NB4 (cell line): ENCODE measurements around the gene RFTN1.

Experiments used
- DNase-seq: peaks from one replicate; pipeline ENCODE4 v3.0.0; 2010; ENCODE audit warnings: low read depth
- H3K4me3 ChIP-seq: one replicate; pipeline ENCODE4 v1.5.1; 2011; ENCODE audit warnings: mild to moderate bottlenecking, low read depth, low read length, moderate library complexity
- CTCF ChIP-seq: IDR thresholded peaks from one replicate; pipeline ENCODE4 v1.5.1; 2012; ENCODE audit warnings: low read depth, low read length
- MYC ChIP-seq: IDR thresholded peaks from 2 replicates; pipeline ENCODE4 v1.6.1; 2011; ENCODE audit warnings: low read depth, low read length
- POLR2A ChIP-seq: IDR thresholded peaks from 2 replicates; pipeline ENCODE4 v1.6.1; 2011; ENCODE audit warnings: mild to moderate bottlenecking; ENCODE audit not compliant: insufficient read length; ENCODE audit errors: extremely low read depth
- TF ChIP-seq, protein P1 (sequence below): IDR thresholded peaks from 2 replicates; pipeline ENCODE4 v1.6.1; 2011; ENCODE audit warnings: low read depth, low read length

The RFTN1 gene

DNA sequence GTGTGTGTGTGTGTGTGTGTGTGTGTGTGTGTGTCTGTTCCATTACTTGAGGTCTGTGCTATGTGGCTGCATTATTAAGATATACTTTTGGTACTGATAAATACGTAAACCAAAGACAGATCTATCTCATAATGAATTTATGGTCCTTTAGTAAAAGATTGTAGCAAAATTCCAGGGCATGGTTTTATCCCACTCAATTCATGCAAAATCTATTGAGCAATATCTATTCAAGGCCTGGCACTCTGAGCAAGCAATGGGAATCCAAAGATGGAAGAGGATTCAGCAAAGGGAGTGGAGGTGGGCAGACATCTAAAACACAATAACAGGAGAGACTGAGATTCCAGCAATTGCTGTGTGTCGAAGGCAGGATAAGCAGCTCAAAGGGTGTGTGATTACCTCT lies 86.8 kb downstream of the RFTN1 start:
- H3K4me3 ChIP-seq: no peak overlapping the region
- no peak for DNase-seq
- TF ChIP-seq, protein P1, sequence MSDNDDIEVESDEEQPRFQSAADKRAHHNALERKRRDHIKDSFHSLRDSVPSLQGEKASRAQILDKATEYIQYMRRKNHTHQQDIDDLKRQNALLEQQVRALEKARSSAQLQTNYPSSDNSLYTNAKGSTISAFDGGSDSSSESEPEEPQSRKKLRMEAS: no peak
- TF ChIP-seq MYC (no peak), CTCF (no peak), POLR2A (no peak)

- H3K4me3 ChIP-seq: no peak overlapping the region
- DNase-seq: no peak
- TF ChIP-seq, protein P1: no peak
- TF ChIP-seq POLR2A: no peak
- TF ChIP-seq MYC: no peak
- TF ChIP-seq CTCF: no peak
These were observed 87.5 kb downstream of the RFTN1 start for GRCh38 chr3:16426029-16426400.

DNA sequence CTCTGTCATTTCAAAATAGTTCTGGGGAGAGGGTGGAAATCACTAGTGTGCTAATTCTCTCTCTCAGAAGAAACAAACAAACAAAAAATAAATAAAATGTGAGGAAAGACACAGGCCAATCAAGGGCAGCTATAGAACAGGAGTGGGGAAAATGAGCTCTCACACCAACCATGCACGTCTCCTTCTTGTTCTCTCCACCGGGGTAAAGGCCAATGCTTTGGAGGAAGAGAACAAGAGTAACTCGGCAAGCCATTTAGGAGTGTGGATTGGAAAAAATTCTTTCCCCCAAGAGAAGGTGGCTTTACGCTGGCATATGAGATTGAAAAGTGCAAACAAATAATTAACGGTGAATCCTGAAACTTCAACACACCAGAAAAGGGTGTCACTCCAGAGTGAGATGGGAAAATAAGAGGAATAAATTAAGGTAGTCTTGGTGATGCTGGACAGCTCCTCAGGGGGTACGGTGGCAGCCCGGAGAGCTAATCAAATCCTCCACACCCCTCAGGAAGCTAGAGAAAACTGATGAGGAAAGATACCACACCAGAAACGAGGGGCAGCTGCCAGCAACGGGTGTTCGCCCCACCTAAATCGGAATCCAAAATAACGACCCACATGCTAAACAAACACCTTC lies 88.0 kb downstream of the RFTN1 start:
- H3K4me3 ChIP-seq: no peak overlapping the region
- TF ChIP-seq MYC: no peak
- TF ChIP-seq POLR2A: no peak
- no peak for TF ChIP-seq CTCF
- no peak for DNase-seq

DNA sequence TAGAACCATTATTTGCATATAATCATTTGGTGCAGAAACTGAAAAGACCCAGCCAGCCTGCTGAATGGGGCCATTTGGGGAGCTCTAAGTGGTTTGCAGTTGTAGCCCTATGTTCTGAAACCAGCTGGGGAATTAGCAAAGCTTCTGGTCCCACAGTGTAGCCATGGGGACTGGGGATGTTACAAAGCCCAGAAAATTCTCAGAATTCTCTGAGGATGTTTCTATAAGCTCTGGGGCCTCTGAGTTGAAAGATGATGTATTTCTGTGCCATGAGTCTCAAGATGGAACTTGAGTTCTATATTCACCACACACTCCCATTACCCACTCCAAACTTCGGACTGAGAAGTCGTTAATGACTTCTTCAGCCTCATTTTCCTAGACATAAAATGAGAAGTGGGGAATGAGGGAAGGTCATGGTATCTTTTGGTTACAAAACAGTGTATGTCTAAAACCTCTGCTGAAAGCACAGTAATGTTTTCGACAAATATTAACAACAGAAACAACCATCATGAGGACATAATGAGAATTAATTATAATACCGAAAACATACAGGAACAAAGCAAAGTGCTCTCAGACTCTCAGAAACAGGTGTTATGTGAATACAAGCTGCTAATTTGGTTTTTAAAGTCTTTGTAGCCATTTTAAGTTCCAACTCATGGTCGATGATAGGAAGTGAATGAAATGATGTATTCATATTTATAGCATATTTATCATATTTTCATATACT lies 89.4 kb downstream of the RFTN1 start:
- no peak for TF ChIP-seq MYC
- no peak for TF ChIP-seq CTCF
- TF ChIP-seq, protein P1: no peak
- TF ChIP-seq POLR2A: no peak
- no peak overlapping the region for H3K4me3 ChIP-seq
- no peak for DNase-seq

GRCh38 chr3:16423298-16423697 lies 90.2 kb downstream of the RFTN1 start:
- H3K4me3 ChIP-seq: no peak overlapping the region
- no peak for DNase-seq
- TF ChIP-seq CTCF: no peak
- no peak for TF ChIP-seq POLR2A
- TF ChIP-seq, protein P1: no peak
- no peak for TF ChIP-seq MYC
